Measurements from ENCODE around the gene CACHD1. TPM values are rescaled to one million over a fixed set of nuclear protein-coding genes. Genes with fewer than 3 reads are reported as not detected.

Gene CACHD1
- total and polyA plus RNA-seq, 2 of the 4 experiments (the other 2 are of a cell fraction): 2.9 to 5.9 TPM

DNA sequence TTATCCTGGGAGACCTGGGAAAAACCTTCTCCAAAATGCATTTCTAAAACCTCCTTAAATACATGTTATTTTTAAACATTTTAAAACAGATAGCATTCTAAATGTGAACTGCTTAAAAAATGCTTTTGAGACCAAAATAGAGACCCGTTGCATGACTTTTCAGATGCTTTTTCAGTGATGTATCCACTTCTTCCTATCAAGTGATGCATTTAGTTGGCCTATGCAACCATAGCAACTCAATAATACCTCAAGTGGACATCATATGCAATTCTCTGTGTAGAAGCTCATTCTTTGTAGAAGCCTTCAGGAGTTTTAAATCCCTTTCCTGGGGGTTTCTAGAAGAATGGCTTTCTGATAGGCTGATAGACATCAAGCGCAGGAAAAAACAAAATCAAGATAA lies 180.5 kb downstream of the CACHD1 start:
- Histone ChIP-seq H2BK20ac (ENCODE audit: low read depth, low read length) (no peak overlapping the region), H3K23ac (ENCODE audit: low read depth, low read length) (no peak overlapping the region), H4K5ac (ENCODE audit: low read depth, low read length) (no peak overlapping the region), H3K9ac (ENCODE audit: low read depth, low read length) (no peak overlapping the region), H3K4ac (ENCODE audit: low read depth, low read length) (no peak overlapping the region), H4K91ac (ENCODE audit: insufficient read depth, low read depth, low read length) (no peak overlapping the region), H3K56ac (ENCODE audit: extremely low read depth, insufficient read depth, low read length) (no peak overlapping the region), H2BK15ac (ENCODE audit: low read depth, low read length) (no peak overlapping the region), H4K20me1 (ENCODE audit: insufficient read depth, low read length) (no peaks in the 10 kb centered on the region), H2AFZ (replicated peaks; ENCODE audit: low read length, poor library complexity) (no peak overlapping the region), H4K8ac (ENCODE audit: low read depth in 2 of 2, low read length in 2 of 2) (no peak overlapping the region), H3K79me1 (ENCODE audit: low read depth in 1 of 2, low read length in 2 of 2) (no peaks in the 10 kb centered on the region), H2AK9ac (replicated peaks; ENCODE audit: low read depth, low read length, poor library complexity) (no peak overlapping the region), H3K14ac (replicated peaks; ENCODE audit: low read depth, low read length) (no peak overlapping the region), H3K27me3 (ENCODE audit: control insufficient read depth, insufficient read depth, low read length) (no peaks in the 10 kb centered on the region), H3K9me1 (ENCODE audit: insufficient read depth, low read length) (peaks cover 4% of the 10 kb centered on the region; the same call in 1 of the 2 replicates), H2AK5ac (ENCODE audit: low read depth, low read length) (no peak overlapping the region), H3K4me3 (ENCODE audit: insufficient read depth, low read depth, low read length) (no peak overlapping the region), H2BK5ac (ENCODE audit: low read depth, low read length, poor library complexity, severe bottlenecking) (no peak overlapping the region), H3K9me3 (ENCODE audit: control insufficient read depth, insufficient read depth, low read length) (no peaks in the 10 kb centered on the region), H3K18ac (ENCODE audit: low read depth, low read length) (no peak overlapping the region), H3K4me2 (ENCODE audit: low read depth, low read length) (no peak overlapping the region), H2BK120ac (ENCODE audit: low read depth, low read length) (no peak overlapping the region), H3K4me1 (ENCODE audit: control insufficient read depth, insufficient read depth, low read length) (no peaks in the 10 kb centered on the region), H3K27ac (ENCODE audit: insufficient read depth, low read length) (no peak overlapping the region), H3K36me3 (ENCODE audit: control insufficient read depth, insufficient read depth, low read length) (no peaks in the 10 kb centered on the region)
- ATAC-seq (ENCODE audit: low read depth): no peak
- peak; percentile 55 for DNase-seq
- no TSS peak for BruUV-seq (replicated peaks)
- no CpG with 5 or more reads among the region's 2 CpGs for WGBS, 2 experiments (ENCODE audit: extremely low coverage in 2 of 2, insufficient read length in 1 of 2)
- dilution Hi-C loops (cut with HindIII; ENCODE audit: low sequenced_read_pairs, unreplicated experiment): no loop called here
- ChIA-PET CTCF (no interaction called here), POLR2A (ENCODE audit: unreplicated experiment) (no interaction called here)
- intact Hi-C loops (cut with micrococcal nuclease): no loop called here
- TF ChIP-seq RAD21 (IDR thresholded peaks at IDR 0.05; ENCODE audit: low read length) (no peak), BHLHE40 (IDR thresholded peaks at IDR 0.05; ENCODE audit: low read depth, low read length) (no peak), RCOR1 (IDR thresholded peaks at IDR 0.05; ENCODE audit: insufficient replicate concordance, low read length) (no peak), NFE2L2 (IDR thresholded peaks at IDR 0.05; ENCODE audit: low read depth, low read length) (no peak), MXI1 (IDR thresholded peaks at IDR 0.05; ENCODE audit: borderline replicate concordance, low read depth, low read length) (no peak), CHD1 (IDR thresholded peaks at IDR 0.05; ENCODE audit: low read depth, low read length) (no peak), SMC3 (IDR thresholded peaks at IDR 0.05; ENCODE audit: low read depth, low read length) (no peak), POLR2A (IDR thresholded peaks at IDR 0.05; ENCODE audit: low read depth, low read length) (no peak)
- TF ChIP-seq, protein P1, sequence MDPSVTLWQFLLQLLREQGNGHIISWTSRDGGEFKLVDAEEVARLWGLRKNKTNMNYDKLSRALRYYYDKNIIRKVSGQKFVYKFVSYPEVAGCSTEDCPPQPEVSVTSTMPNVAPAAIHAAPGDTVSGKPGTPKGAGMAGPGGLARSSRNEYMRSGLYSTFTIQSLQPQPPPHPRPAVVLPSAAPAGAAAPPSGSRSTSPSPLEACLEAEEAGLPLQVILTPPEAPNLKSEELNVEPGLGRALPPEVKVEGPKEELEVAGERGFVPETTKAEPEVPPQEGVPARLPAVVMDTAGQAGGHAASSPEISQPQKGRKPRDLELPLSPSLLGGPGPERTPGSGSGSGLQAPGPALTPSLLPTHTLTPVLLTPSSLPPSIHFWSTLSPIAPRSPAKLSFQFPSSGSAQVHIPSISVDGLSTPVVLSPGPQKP (IDR thresholded peaks at IDR 0.05; ENCODE audit: borderline replicate concordance, low read depth, low read length): no peak
- TF ChIP-seq, protein P2, sequence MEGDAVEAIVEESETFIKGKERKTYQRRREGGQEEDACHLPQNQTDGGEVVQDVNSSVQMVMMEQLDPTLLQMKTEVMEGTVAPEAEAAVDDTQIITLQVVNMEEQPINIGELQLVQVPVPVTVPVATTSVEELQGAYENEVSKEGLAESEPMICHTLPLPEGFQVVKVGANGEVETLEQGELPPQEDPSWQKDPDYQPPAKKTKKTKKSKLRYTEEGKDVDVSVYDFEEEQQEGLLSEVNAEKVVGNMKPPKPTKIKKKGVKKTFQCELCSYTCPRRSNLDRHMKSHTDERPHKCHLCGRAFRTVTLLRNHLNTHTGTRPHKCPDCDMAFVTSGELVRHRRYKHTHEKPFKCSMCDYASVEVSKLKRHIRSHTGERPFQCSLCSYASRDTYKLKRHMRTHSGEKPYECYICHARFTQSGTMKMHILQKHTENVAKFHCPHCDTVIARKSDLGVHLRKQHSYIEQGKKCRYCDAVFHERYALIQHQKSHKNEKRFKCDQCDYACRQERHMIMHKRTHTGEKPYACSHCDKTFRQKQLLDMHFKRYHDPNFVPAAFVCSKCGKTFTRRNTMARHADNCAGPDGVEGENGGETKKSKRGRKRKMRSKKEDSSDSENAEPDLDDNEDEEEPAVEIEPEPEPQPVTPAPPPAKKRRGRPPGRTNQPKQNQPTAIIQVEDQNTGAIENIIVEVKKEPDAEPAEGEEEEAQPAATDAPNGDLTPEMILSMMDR (conservative IDR thresholded peaks at IDR 0.05; ENCODE audit: low read depth, low read length): no peak
- in situ Hi-C loops (cut with MboI; ENCODE audit: low sequenced_read_pairs): no loop called here
